GM12864 (cell line): ENCODE data around the gene FDCSP.

Experiments used
- DNase-seq: peaks from one replicate; pipeline ENCODE4 v3.0.0-alpha.2; 2011; ENCODE audit warnings: low read depth
- H3K4me3 ChIP-seq: 2 replicates; pipeline ENCODE4 v1.5.1; 2011; ENCODE audit warnings: mild to moderate bottlenecking, low read depth, low read length, control low read depth
- TF ChIP-seq, protein P1 (sequence below): IDR thresholded peaks from 2 replicates; pipeline ENCODE4 v1.5.1; 2011; ENCODE audit warnings: low read depth, mild to moderate bottlenecking, moderate library complexity, low read length, control low read depth, inconsistent platforms; ENCODE audit errors: missing control alignments

The FDCSP gene

DNA sequence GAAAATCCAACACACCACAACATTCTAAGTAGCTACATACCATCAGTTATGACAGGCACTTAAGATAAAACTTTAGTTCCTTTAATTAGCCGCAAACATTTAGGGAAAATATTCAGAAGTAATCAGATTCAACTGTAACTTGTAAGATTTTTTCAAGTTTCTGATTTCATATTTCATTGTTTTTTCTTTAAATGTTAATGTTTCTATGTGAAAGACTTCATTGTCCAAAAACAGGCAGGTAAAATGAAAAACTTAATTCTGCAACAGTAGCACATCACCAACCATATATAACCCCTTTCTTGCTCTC, 42.0 kb upstream of the FDCSP start:
- TF ChIP-seq, protein P1, sequence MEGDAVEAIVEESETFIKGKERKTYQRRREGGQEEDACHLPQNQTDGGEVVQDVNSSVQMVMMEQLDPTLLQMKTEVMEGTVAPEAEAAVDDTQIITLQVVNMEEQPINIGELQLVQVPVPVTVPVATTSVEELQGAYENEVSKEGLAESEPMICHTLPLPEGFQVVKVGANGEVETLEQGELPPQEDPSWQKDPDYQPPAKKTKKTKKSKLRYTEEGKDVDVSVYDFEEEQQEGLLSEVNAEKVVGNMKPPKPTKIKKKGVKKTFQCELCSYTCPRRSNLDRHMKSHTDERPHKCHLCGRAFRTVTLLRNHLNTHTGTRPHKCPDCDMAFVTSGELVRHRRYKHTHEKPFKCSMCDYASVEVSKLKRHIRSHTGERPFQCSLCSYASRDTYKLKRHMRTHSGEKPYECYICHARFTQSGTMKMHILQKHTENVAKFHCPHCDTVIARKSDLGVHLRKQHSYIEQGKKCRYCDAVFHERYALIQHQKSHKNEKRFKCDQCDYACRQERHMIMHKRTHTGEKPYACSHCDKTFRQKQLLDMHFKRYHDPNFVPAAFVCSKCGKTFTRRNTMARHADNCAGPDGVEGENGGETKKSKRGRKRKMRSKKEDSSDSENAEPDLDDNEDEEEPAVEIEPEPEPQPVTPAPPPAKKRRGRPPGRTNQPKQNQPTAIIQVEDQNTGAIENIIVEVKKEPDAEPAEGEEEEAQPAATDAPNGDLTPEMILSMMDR = no peak
- DNase-seq = no peak
- no peak overlapping the region for H3K4me3 ChIP-seq

DNA sequence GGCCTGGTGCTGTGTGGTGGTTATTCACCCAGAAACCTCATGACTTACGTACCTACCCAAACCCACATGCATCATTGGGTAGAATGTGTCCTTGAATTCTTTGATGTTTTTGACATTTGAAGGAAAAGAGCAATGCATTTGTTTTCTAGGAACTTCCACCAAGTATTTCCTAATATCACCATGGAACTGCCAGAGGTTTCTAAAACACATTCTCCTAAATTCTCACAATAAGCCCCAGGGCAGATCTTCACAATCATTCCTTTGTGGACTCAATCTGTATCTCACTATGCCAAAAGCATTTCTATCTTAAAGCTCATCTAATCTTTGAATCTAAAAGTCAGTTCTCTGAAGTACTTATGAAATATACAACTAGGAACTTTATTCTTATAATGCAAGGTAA, 38.7 kb upstream of the FDCSP start:
- H3K4me3 ChIP-seq = no peak overlapping the region
- TF ChIP-seq, protein P1 = no peak
- no peak for DNase-seq

DNA sequence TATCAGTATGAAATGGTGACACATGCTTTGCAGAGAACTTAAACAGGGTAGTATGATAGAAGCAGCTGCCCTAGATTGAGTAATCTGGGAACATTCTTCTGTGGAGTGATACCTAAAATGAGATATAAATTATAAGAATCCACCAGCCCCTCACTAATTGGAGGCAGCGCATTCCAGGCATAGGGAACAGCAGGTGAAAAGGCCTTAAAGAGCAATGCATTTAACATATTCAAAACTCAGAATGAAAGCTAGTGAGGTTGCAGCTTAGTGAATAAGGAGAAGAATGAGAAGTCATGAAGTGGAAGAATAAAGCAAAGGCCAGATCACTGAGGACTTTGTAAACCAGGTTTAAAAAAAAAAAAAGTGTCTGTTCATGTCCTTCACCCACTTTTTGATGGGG, 35.3 kb upstream of the FDCSP start:
- DNase-seq = no peak
- TF ChIP-seq, protein P1 = no peak

DNA sequence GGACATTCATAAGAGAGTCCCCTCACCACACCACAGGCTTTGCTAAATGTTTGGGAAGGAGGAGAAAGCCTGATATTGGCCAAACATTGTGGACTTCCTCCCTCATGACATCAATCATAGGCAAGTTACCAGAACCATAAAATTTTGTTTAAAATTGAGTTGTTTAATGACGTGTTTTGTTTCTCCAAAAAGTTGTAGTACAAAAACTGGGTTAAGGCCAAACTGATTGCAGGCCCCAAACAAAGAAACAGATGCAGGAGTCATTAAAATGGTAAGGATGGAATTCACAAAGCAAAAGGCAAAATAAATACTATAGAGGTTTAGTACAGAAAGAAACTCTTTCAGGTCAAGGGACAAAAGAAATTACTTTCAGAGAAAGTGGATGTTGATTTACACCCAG, 34.3 kb upstream of the FDCSP start:
- DNase-seq = no peak
- TF ChIP-seq, protein P1 = no peak
- no peak overlapping the region for H3K4me3 ChIP-seq

More for the DNA sequence above, 35.3 kb upstream of the FDCSP start:
- H3K4me3 ChIP-seq = no peak overlapping the region

DNA sequence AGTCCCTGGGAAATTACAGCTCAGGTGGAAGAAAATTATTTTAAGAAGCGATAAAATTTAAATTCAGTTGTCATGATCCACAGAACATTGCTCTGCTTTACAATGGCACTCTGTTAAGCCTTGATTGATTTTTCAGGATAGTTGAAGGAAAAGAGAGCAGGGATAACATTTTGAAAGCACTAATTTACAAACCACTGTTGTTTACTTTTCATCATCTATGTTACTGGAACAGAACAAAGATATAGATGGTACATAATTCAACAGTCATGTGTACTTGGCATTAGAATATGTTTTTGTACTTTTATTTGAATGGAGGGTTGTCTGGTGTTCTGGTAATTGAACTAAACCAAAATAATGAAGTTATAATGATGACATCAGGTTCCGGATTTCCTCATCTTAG, 33.0 kb upstream of the FDCSP start:
- DNase-seq = no peak
- H3K4me3 ChIP-seq = no peak overlapping the region
- TF ChIP-seq, protein P1 = no peak

DNA sequence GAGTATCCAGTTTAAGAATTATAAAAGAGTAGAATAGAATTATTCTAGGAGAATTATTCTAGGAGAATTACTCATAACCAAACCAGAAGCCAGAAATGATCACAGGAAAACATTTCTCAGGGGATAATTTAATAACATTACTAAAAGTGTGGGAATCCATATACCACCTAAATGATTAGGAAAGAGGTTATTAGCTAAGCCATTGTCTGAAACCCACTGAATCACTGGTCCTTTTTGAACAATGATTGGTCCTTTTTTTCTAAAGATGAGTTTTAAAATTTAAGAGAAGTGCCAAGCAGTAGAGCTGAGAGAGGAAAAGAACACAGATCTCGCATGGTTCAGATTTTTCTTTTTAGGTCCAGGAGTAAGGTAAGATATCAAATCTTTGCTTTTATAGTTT, 30.5 kb upstream of the FDCSP start, which contains the start of gene ODAM:
ODAM (plus strand) TSS at position 301 of the 400 bp plus-strand sequence. CDS start 819 bp downstream, outside the sequence.
- TF ChIP-seq, protein P1 = no peak
- H3K4me3 ChIP-seq = no peak within 1 kb of the TSS
- no peak for DNase-seq

DNA sequence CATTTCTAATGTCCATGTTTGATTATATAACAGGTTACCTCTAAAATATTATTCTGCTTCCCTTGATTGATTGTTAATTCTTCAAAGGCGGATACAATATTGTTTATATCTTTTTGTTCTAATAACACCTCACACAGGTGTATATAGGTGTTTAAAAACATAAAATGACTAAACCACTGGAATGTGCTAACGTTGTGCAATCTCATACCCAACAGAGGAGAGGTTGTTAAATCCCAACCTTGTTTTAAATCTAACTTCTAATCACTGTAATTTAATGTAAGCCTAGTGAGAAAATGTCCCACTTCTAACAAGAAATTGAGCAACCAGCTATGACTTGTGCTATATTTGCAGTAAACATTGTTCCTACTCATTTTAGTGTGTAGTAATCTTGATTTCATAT, 29.1 kb upstream of the FDCSP start:
- H3K4me3 ChIP-seq = no peak overlapping the region
- no peak for DNase-seq
- TF ChIP-seq, protein P1 = no peak
